Small intestine (tissue), 7 donors: ENCODE results near the gene HOXA7. TPM values are rescaled to one million over a fixed set of nuclear protein-coding genes. Genes with fewer than 3 reads are reported as not detected.
A peak's percentile ranks its signal among the peaks of the same experiment; 100 is the strongest.

Experiments used
- DNase-seq, 2 donors: peaks; one replicate each; pipeline versions ENCODE4 v3.0.0 to v3.0.0-alpha.2; 2013
- FAIRE-seq: peaks from 2 replicates; lab custom pipeline; 2012; peaks lifted over from hg19 to GRCh38; lab: Jason Lieb, UNC
- H3K27ac ChIP-seq, 3 donors: one replicate each; pipeline ENCODE4 v1.5.1; 2013; ENCODE audit warnings: low read length in 2 of 3, mild to moderate bottlenecking in 2 of 3, control low read depth in 1 of 3, inconsistent platforms in 1 of 3, low read depth in 1 of 3, moderate library complexity in 1 of 3
- H3K27me3 ChIP-seq, 3 donors: one replicate each; pipeline ENCODE4 v1.6.1; 2013; ENCODE audit warnings: low read length in 3 of 3, inconsistent platforms in 1 of 3; ENCODE audit not compliant: control insufficient read depth in 3 of 3, insufficient read depth in 3 of 3
- H3K36me3 ChIP-seq, 3 donors: one replicate each; pipeline ENCODE4 v1.6.1; 2013; ENCODE audit warnings: low read length in 3 of 3, inconsistent platforms in 1 of 3, low read depth in 1 of 3, mild to moderate bottlenecking in 1 of 3, moderate library complexity in 1 of 3; ENCODE audit not compliant: control insufficient read depth in 3 of 3, insufficient read depth in 2 of 3
- H3K4me1 ChIP-seq, 3 donors: one replicate each; pipeline ENCODE4 v1.6.1; 2013; ENCODE audit warnings: low read length in 2 of 3, inconsistent platforms in 1 of 3, low read depth in 1 of 3, mild to moderate bottlenecking in 1 of 3, moderate library complexity in 1 of 3; ENCODE audit not compliant: control insufficient read depth in 3 of 3, insufficient read depth in 2 of 3
- H3K4me3 ChIP-seq, 3 donors: one replicate each; pipeline ENCODE4 v1.5.1; 2013; ENCODE audit warnings: low read length in 3 of 3, control low read depth in 1 of 3, inconsistent platforms in 1 of 3, low read depth in 1 of 3, mild to moderate bottlenecking in 1 of 3, moderate library complexity in 1 of 3
- H3K9me3 ChIP-seq, 2 donors: one replicate each; pipeline ENCODE4 v1.6.1; 2013; ENCODE audit warnings: low read depth in 1 of 2, low read length in 1 of 2; ENCODE audit not compliant: control insufficient read depth in 2 of 2, insufficient read depth in 1 of 2
- WGBS, 3 donors: extraction: QIAGEN DNeasy Blood & Tissue Kit; methylation state at CpG; one replicate each; pipeline ENCODE4 v1.1.7; 2013; 5-methylcytosine and 5-hydroxymethylcytosine counted together
- polyA plus RNA-seq, 4 donors: library from polyadenylated mRNA; stranded (reverse) in 3 of 4; unstranded in 1 of 4; fragments of 200-250 nt in 3 of 4; fragments of 120-200 nt in 1 of 4; gene quantifications; one replicate each; pipeline versions ENCODE4 v1.2.1 to v1.2.3, GENCODE V29; 2013
- donor health status: healthy with polysubstance abuse.
- donor health status: control.
- donor health status: control.
- donor health status: Bipolar disorder and iron deficiency.
- donor health status: healthy.

Gene HOXA7
- polyA plus RNA-seq, 4 donors, result 1.1 to 16.9 (median 1.9) TPM; not detected in 1

GRCh38 chr7:27196287-27196767 lies 39.9 kb upstream of the HOXA7 start:
- no peak for FAIRE-seq
- peaks cover 21 to 84% (median 53%) of the 10 kb centered on the region in 3 donors for H3K27me3 ChIP-seq
- peak; percentile 69 to 85 for DNase-seq
- no peak overlapping the region for H3K27ac ChIP-seq
- WGBS, 3 donors, result 2 to 5% (median 4%) methylated on average over 6 of the region's 6 CpGs
- no peak overlapping the region for H3K4me3 ChIP-seq
- no peaks in the 10 kb centered on the region for H3K36me3 ChIP-seq
- no peaks in the 10 kb centered on the region for H3K9me3 ChIP-seq
- peaks cover 0 to 8% (median 8%) of the 10 kb centered on the region in 3 donors for H3K4me1 ChIP-seq

GRCh38 chr7:27194686-27195379 lies 38.4 kb upstream of the HOXA7 start:
- H3K27me3 ChIP-seq, result peaks cover 15 to 85% (median 53%) of the 10 kb centered on the region in 3 donors
- WGBS, 3 donors, result 27 to 42% (median 35%) methylated on average over 9 of the region's 9 CpGs
- no peak overlapping the region for H3K4me3 ChIP-seq
- H3K27ac ChIP-seq, result no peak overlapping the region
- no peaks in the 10 kb centered on the region for H3K36me3 ChIP-seq
- H3K4me1 ChIP-seq, result peaks cover 0 to 5% (median 2%) of the 10 kb centered on the region in 3 donors
- FAIRE-seq (no peak), DNase-seq (peak in 1 of 2 donors; percentile 18)
- H3K9me3 ChIP-seq, result no peaks in the 10 kb centered on the region

DNA sequence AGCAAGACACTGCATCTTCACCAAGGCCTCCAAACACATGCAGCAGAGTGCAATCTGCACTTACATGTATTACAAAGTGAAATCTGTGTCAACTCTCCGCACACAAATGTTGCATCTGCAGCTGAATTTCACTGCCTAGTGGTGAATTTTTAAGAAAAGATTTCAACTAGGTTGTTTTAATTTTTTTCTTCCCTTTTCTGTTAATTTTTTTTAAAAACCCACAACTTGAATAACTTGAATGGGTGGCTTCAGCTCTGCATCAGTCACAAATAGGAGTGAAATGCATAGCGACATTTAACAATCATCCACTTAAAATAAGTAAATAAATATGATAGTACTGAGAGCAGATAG lies 37.5 kb upstream of the HOXA7 start:
- H3K4me3 ChIP-seq, result no peak overlapping the region
- 22 to 31% (median 28%) methylated on average over 2 of the region's 2 CpGs for WGBS, 3 donors
- FAIRE-seq, result no peak
- peaks cover 17 to 89% (median 59%) of the 10 kb centered on the region in 3 donors for H3K27me3 ChIP-seq
- peaks cover 0 to 5% (median 4%) of the 10 kb centered on the region in 3 donors for H3K4me1 ChIP-seq
- H3K9me3 ChIP-seq, result no peaks in the 10 kb centered on the region
- no peaks in the 10 kb centered on the region for H3K36me3 ChIP-seq
- no peak overlapping the region for H3K27ac ChIP-seq
- DNase-seq, result no peak

DNA sequence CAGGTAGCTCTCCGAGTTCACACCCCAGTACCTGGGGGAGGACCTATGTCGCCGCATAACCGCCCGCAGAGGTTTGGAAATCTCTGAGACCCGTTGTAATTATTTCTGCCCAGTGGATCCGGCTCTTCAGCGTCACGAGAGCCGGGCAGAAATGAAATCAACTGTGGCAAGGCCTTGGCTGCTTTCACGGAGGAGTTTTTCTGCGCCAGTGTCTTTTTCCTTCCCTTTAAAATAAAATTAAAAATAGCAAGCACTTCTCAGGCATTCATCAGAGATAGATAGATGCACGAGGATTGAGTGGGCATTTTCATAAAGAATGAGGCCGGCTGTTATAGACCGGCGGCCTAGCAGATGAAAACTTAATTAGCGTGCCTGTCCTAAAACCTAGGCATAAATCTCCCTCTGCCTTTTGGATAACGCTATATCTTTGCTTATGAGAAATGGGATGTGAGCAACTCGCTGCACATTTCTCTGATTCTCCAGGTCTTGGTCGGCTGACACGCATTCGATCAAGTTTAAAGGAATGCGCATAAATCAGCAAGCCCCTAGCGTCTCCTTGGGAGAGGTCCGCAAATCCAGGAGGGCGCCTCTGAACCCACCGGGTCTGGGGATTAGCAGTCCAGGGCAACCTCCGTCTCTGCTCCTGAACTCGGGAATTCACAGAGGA lies 37.0 kb upstream of the HOXA7 start:
- H3K27me3 ChIP-seq, result peaks cover 14 to 89% (median 59%) of the 10 kb centered on the region in 3 donors
- H3K9me3 ChIP-seq, result no peaks in the 10 kb centered on the region
- FAIRE-seq (no peak), DNase-seq (no peak)
- 12 to 13% (median 13%) methylated on average over 29 of the region's 29 CpGs for WGBS, 3 donors
- no peaks in the 10 kb centered on the region for H3K36me3 ChIP-seq
- H3K27ac ChIP-seq, result peak overlapping the region in 1 of 3 donors; percentile 3
- H3K4me1 ChIP-seq, result peaks cover 0 to 7% (median 5%) of the 10 kb centered on the region in 3 donors
- peak overlapping the region; percentile 20 to 43 (median 31) for H3K4me3 ChIP-seq

DNA sequence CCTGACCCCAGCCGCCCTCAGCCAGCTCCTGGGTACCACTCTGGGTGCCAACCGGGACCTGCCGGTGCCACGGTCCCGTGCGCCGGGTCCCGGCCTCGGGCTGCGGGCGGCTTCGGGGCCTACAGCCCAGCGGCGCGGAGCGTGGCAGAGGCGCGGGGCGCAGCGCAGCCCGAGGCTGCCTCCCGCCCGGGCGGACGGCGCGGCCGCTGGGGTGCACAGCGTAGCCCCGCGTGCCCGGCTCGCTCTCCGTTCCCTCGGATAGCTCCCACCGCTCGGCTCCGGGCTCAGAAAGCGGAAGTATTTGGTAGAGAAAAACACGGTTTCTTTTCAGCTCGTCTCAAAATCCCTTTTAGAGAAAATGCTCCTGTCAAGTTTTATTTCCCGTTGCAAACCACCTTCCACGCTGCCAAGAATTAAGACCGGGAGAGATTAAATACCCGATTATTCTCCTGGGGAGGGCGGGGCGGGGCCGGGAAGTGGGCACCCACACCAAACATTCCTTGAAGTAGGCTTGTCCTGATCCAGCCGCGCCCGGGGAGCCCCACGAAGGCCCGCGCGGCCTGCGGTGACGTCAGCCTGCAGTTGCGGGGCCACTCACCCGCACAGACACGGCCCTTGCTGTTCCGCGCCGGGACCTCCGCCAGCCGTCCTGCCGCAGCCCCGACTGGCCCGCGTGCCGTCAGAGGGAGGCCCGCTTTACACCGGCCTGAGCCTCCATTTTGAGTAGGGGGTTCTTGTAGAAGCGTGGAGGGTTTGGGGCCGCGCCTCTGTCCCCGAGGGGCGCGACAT lies 36.3 kb upstream of the HOXA7 start:
- Histone ChIP-seq H3K4me3 (peak overlapping the region; percentile 27 to 43 (median 31)), H3K27me3 (peaks cover 14 to 89% (median 62%) of the 10 kb centered on the region in 3 donors), H3K27ac (peak overlapping the region in 1 of 3 donors; percentile 25), H3K36me3 (no peaks in the 10 kb centered on the region), H3K4me1 (peaks cover 0 to 11% (median 5%) of the 10 kb centered on the region in 3 donors), H3K9me3 (no peaks in the 10 kb centered on the region)
- FAIRE-seq, result no peak
- DNase-seq, result no peak
- WGBS, 3 donors, result 1 to 3% (median 3%) methylated on average over 76 to 78 of the region's 78 CpGs

- peaks cover 0 to 11% (median 5%) of the 10 kb centered on the region in 3 donors for H3K4me1 ChIP-seq
- WGBS, 3 donors, result 7 to 13% (median 8%) methylated on average over 41 to 42 of the region's 42 CpGs
Observed at GRCh38 chr7:27191833-27192545, 35.5 kb upstream of the HOXA7 start.

DNA sequence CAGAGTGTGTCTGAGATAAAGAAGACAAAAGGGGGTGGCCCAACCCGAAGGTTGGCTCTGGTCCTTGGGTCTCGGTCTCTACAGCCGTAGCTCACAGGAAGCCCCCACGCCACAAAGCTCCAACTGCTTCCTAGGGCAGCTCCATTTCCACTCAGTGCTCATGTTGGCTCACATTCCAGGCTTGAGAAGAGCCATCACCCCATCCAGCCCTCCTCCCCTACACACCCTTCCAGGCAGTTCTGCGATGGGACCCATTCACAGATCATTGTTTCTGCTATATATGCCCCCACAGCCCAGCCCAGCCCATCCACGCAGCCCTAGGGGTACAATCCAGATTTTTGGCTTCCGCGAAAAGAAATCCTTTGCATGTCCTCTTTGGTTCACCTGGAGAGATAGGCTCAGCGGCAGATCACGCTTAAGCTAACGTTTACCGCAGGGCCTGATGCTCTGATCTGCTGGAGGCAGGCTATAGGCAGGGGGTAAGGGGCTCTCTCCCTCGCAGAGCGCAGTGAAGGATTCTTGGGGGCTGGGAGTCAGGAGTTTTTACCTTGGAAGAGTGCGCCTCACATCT lies 34.8 kb upstream of the HOXA7 start:
- Histone ChIP-seq H3K9me3 (no peaks in the 10 kb centered on the region), H3K27me3 (peaks cover 14 to 93% (median 69%) of the 10 kb centered on the region in 3 donors), H3K4me3 (peak overlapping the region in 1 of 3 donors; percentile 27), H3K27ac (peak overlapping the region in 1 of 3 donors; percentile 9), H3K4me1 (peaks cover 0 to 11% (median 5%) of the 10 kb centered on the region in 3 donors), H3K36me3 (no peaks in the 10 kb centered on the region)
- no peak for FAIRE-seq
- no peak for DNase-seq
- WGBS, 3 donors, result 16 to 27% (median 24%) methylated on average over 15 of the region's 15 CpGs

More at GRCh38 chr7:27191833-27192545, 35.5 kb upstream of the HOXA7 start:
- Histone ChIP-seq H3K9me3 (no peaks in the 10 kb centered on the region), H3K4me3 (peak overlapping the region; percentile 27 to 43 (median 31)), H3K27ac (peak overlapping the region in 1 of 3 donors; percentile 25), H3K27me3 (peaks cover 14 to 90% (median 67%) of the 10 kb centered on the region in 3 donors), H3K36me3 (no peaks in the 10 kb centered on the region)
- FAIRE-seq, result no peak
- DNase-seq, result no peak
